A673 (cell line): ENCODE results near the gene MTOR. TPM values are rescaled to one million over a fixed set of nuclear protein-coding genes. Genes with fewer than 3 reads are reported as not detected.
A peak's percentile ranks its signal among the peaks of the same experiment; 100 is the strongest.

Experiments used
- BruUV-seq: library from RNA; stranded (reverse); fragments of 400-500 nt; replicated peaks from 2 replicates; lab custom pipeline; 2021; lab: Mats Ljungman, UMichigan
- CTCF ChIA-PET: fragments of 300-600 bp; sonication (Branson Sonifier 250); formaldehyde crosslinking; loops from one replicate; lab custom pipeline; 2022; ENCODE audit warnings: antibody characterized with exemption; lab: Charles Lee
- POLR2A ChIA-PET: fragments of 300-600 bp; sonication (Branson Sonifier 250); formaldehyde crosslinking; loops from one replicate; lab custom pipeline; 2022; ENCODE audit warnings: antibody characterized with exemption; ENCODE audit not compliant: low non-redundant PET; lab: Charles Lee
- DNase-seq: peaks from one replicate; pipeline ENCODE4 v3.0.0-alpha.2; 2015; ENCODE audit warnings: low spot score
- H3K27ac ChIP-seq: fragments of 200-600 bp; sonication (generic); 2 replicates; pipeline ENCODE4 v1.5.1; 2016; ENCODE audit warnings: mixed run types, low read depth, mild to moderate bottlenecking, mixed read lengths, antibody characterized with exemption, low read length; ENCODE audit not compliant: poor library complexity, severe bottlenecking
- H3K27me3 ChIP-seq: fragments of 200-600 bp; sonication (generic); replicated peaks from 2 replicates; pipeline ENCODE4 v1.6.1; 2017; ENCODE audit warnings: mixed run types, low read depth, mild to moderate bottlenecking, mixed read lengths, antibody characterized with exemption, low read length; ENCODE audit not compliant: insufficient read depth, poor library complexity
- H3K36me3 ChIP-seq: fragments of 200-600 bp; sonication (generic); 2 replicates; pipeline ENCODE4 v1.6.1; 2016; ENCODE audit warnings: mixed run types, mild to moderate bottlenecking, mixed read lengths, antibody characterized with exemption, low read length; ENCODE audit not compliant: insufficient read depth, poor library complexity, severe bottlenecking
- H3K4me1 ChIP-seq: fragments of 200-600 bp; sonication (generic); 2 replicates; pipeline ENCODE4 v1.6.1; 2017; ENCODE audit warnings: mixed run types, mild to moderate bottlenecking, mixed read lengths, antibody characterized with exemption, low read length; ENCODE audit not compliant: insufficient read depth, poor library complexity, severe bottlenecking
- H3K4me3 ChIP-seq: fragments of 200-600 bp; sonication (generic); 2 replicates; pipeline ENCODE4 v1.5.1; 2016; ENCODE audit warnings: low read depth, mixed run types, mild to moderate bottlenecking, mixed read lengths, low read length; ENCODE audit not compliant: poor library complexity, severe bottlenecking
- H3K9me3 ChIP-seq: fragments of 200-600 bp; sonication (generic); 2 replicates; pipeline ENCODE4 v1.6.1; 2016; ENCODE audit warnings: mixed run types, low read depth, mild to moderate bottlenecking, mixed read lengths, antibody characterized with exemption, low read length; ENCODE audit not compliant: poor library complexity, severe bottlenecking
- EZH2 ChIP-seq: fragments of 200-600 bp; sonication (generic); IDR thresholded peaks from 2 replicates; pipeline ENCODE4 v1.6.1; 2017; ENCODE audit warnings: borderline replicate concordance, low read depth, mild to moderate bottlenecking, mixed read lengths, antibody characterized with exemption, low read length; ENCODE audit not compliant: poor library complexity, severe bottlenecking
- intact Hi-C: fragments of 100-400 bp; cut with micrococcal nuclease; formaldehyde crosslinking; loops from one replicate; pipeline ENCODE4 v1.10.0; 2022; ENCODE audit not compliant: unreplicated experiment
- total RNA-seq: library from RNA; stranded (reverse); gene quantifications from 2 replicates; pipeline ENCODE4 v1.2.3, GENCODE V29; 2021
- TF ChIP-seq, protein P1 (sequence below): fragments of 300-800, 200-600 bp; sonication (generic); conservative IDR thresholded peaks from 2 replicates; pipeline ENCODE4 v1.5.1; 2017; ENCODE audit warnings: low read depth, mild to moderate bottlenecking, antibody characterized with exemption, low read length, moderate library complexity, mixed read lengths

MTOR gene
- total RNA-seq, 1 experiment from 2014 or later = 63.7 TPM

DNA sequence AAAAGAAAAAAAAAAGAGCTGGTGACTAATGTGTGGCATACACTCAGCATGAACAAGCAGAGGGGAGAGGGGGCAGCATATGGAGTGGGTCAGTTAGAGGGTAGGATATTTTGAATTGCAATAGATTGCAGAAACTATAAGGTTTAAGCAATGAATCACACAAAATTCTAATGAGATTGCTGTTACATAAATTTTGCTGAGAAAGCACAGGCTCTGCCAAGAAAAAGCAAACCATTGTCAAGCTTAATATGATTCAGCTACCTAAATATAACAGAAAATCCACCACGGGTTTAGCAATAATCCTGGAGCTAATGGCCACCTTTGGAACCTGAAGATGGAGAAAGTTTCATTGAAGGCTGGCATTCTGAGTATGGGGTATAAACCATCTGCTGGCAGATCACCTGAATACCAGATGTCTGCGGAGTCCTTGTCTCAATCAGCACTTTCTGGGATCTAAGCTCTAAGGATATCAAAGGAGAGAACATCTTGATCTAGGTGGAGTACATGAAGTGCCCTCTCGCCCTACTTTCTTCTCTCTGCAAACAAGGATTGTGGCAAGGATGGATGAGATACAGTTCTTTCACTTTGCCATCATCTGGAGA lies 103.5 kb downstream of the MTOR start:
- Histone ChIP-seq H3K9me3 (no peaks in the 10 kb centered on the region), H3K27ac (no peak overlapping the region), H3K4me1 (no peaks in the 10 kb centered on the region), H3K27me3 (no peaks in the 10 kb centered on the region), H3K4me3 (no peak overlapping the region), H3K36me3 (peaks cover 19% of the 10 kb centered on the region)
- ChIA-PET CTCF (interaction anchor here (0.6 kb wide), 1 partner anchor 93 kb away, joined by 3 read pairs; no protein-coding TSS in a partner anchor), POLR2A (no interaction called here)
- no peak for TF ChIP-seq EZH2
- TF ChIP-seq, protein P1, sequence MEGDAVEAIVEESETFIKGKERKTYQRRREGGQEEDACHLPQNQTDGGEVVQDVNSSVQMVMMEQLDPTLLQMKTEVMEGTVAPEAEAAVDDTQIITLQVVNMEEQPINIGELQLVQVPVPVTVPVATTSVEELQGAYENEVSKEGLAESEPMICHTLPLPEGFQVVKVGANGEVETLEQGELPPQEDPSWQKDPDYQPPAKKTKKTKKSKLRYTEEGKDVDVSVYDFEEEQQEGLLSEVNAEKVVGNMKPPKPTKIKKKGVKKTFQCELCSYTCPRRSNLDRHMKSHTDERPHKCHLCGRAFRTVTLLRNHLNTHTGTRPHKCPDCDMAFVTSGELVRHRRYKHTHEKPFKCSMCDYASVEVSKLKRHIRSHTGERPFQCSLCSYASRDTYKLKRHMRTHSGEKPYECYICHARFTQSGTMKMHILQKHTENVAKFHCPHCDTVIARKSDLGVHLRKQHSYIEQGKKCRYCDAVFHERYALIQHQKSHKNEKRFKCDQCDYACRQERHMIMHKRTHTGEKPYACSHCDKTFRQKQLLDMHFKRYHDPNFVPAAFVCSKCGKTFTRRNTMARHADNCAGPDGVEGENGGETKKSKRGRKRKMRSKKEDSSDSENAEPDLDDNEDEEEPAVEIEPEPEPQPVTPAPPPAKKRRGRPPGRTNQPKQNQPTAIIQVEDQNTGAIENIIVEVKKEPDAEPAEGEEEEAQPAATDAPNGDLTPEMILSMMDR = no peak
- BruUV-seq = no TSS peak
- intact Hi-C loops = no loop called here
- peak; percentile 21 for DNase-seq

DNA sequence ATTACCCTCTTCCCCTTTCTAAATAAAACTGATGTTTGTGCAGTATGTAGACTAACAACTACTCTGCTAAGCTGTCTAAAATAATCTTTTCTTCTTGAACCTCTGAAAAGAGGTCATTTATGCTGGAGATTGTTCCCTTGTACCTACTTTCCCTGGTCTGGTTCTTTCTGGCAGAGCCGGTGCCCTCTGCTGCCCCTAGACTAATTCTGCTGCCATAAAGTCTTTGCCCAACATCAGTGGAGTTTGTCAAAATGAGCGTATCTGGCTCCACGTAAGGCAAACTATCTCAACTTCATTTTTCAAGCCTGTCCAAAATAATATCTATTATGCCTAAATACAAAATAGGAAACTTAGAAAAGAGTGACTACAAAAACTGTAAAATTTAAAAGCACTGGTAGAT lies 104.1 kb downstream of the MTOR start:
- H3K36me3 ChIP-seq = peaks cover 19% of the 10 kb centered on the region
- no peak for DNase-seq
- intact Hi-C loops = no loop called here
- no peaks in the 10 kb centered on the region for H3K9me3 ChIP-seq
- TF ChIP-seq EZH2 = no peak
- TF ChIP-seq, protein P1 = no peak
- H3K4me1 ChIP-seq = no peaks in the 10 kb centered on the region
- H3K27ac ChIP-seq = no peak overlapping the region
- CTCF ChIA-PET = interaction anchor here (0.6 kb wide), 1 partner anchor 93 kb away, joined by 3 read pairs; no protein-coding TSS in a partner anchor
- BruUV-seq = no TSS peak
- POLR2A ChIA-PET = no interaction called here
- H3K4me3 ChIP-seq = no peak overlapping the region
- no peaks in the 10 kb centered on the region for H3K27me3 ChIP-seq

DNA sequence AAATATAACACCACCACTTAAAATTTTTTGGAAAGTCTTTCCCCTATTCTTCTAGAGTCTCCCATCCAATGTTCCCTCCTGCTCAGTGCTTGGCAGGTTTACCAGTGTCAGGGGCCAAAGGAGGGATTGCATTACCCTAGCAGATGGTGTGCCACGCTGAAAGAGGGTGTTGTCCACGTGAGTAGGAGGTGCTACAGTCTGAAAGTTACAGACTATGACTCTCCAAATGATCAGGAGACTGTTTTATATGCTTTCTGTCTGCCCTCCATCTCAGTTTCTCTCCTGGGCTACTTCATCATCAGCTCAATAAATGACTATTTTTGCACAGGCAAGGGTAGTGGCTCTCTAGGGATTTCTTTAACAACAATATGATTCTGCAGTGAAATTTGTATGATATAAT lies 104.5 kb downstream of the MTOR start:
- H3K27ac ChIP-seq = no peak overlapping the region
- no peaks in the 10 kb centered on the region for H3K9me3 ChIP-seq
- no peak for DNase-seq
- peaks cover 19% of the 10 kb centered on the region for H3K36me3 ChIP-seq
- H3K4me1 ChIP-seq = no peaks in the 10 kb centered on the region
- no TSS peak for BruUV-seq
- CTCF ChIA-PET = no interaction called here
- intact Hi-C loops = no loop called here
- POLR2A ChIA-PET = no interaction called here
- H3K27me3 ChIP-seq = no peaks in the 10 kb centered on the region
- no peak overlapping the region for H3K4me3 ChIP-seq
- TF ChIP-seq, protein P1 = no peak
- TF ChIP-seq EZH2 = no peak
